K562 (cell line): ENCODE measurements around the gene KATNB1. TPM values are rescaled to one million over a fixed set of nuclear protein-coding genes. Genes with fewer than 3 reads are reported as not detected.

ENCODE experiments used
- EP400 ChIP-seq: fragments of 450-650 bp; IDR thresholded peaks from 2 replicates; pipeline ENCODE4 v1.6.1; 2017; ENCODE audit warnings: antibody characterized with exemption, mild to moderate bottlenecking, moderate library complexity
- HCFC1 ChIP-seq: IDR thresholded peaks from 2 replicates; pipeline ENCODE4 v1.6.1; 2012; ENCODE audit warnings: low read depth, low read length, improper control_type of control experiment
- NR1H2 ChIP-seq: sonication (generic); formaldehyde crosslinking; IDR thresholded peaks from 2 replicates; pipeline ENCODE4 v1.4.0; 2020; ENCODE audit warnings: mild to moderate bottlenecking, missing genetic modification reagents
- SAP30 ChIP-seq: fragments of 200-600 bp; sonication (generic); IDR thresholded peaks from 2 replicates; pipeline ENCODE4 v1.6.1; 2012; ENCODE audit warnings: borderline replicate concordance, low read depth, mild to moderate bottlenecking, moderate library complexity, low read length, control low read depth, inconsistent platforms; ENCODE audit not compliant: insufficient read depth, poor library complexity, severe bottlenecking
- SMC3 ChIP-seq: conservative IDR thresholded peaks from 2 replicates; pipeline ENCODE4 v1.6.1; 2011; ENCODE audit warnings: low read depth, low read length, improper control_type of control experiment; ENCODE audit not compliant: insufficient read depth
- STAG1 ChIP-seq: sonication (generic); formaldehyde crosslinking; IDR thresholded peaks from 2 replicates; pipeline ENCODE4 v1.5.0; 2020; ENCODE audit warnings: missing genetic modification reagents, borderline replicate concordance
- TCFL5 ChIP-seq: fragments of 250-450 bp; sonication (Bioruptor Pico); conservative IDR thresholded peaks from 2 replicates; pipeline ENCODE4 v1.6.1; 2021; ENCODE audit warnings: mild to moderate bottlenecking, moderate library complexity, matching md5 sums
- TRIM24 ChIP-seq, 2 experiments: fragments of 450-650 bp; IDR thresholded peaks; 2 replicates each; pipeline ENCODE4 v1.6.1; 2016
- XRCC5 ChIP-seq: fragments of 200-400 bp; formaldehyde crosslinking; IDR thresholded peaks from 2 replicates; pipeline ENCODE4 v1.6.1; 2017; ENCODE audit warnings: low read depth, mild to moderate bottlenecking, low read length
- ZFPM2 ChIP-seq: fragments of 250-450 bp; sonication (Bioruptor Pico); IDR thresholded peaks from 2 replicates; pipeline ENCODE4 v1.5.1; 2022; ENCODE audit warnings: mild to moderate bottlenecking
- ZNF24 ChIP-seq: fragments of 450-650 bp; IDR thresholded peaks from 2 replicates; pipeline ENCODE4 v1.6.1; 2016
- ZNF696 ChIP-seq: fragments of 250-450 bp; sonication (Bioruptor Pico); conservative IDR thresholded peaks from 2 replicates; pipeline ENCODE4 v1.4.0; 2020; ENCODE audit warnings: mild to moderate bottlenecking, moderate library complexity
- polyA plus RNA-seq, 8 experiments: library from polyadenylated mRNA; depleted of rRNA in 4 of 8; stranded (reverse) in 5 of 8; unstranded in 3 of 8; fragments of >200 nt; fragmentation: Nextera tagmentation in 2 of 8; fragmentation: Illumina TruSeq in 1 of 8; extraction: Ambion mirVana in 2 of 8; extraction: Trizol in 1 of 8; gene quantifications; 2 replicates each; pipeline versions ENCODE4 v1.2.1 to v1.2.3, GENCODE V29; 2011 to 2014; ENCODE audit warnings: inconsistent platforms in 1 of 8, missing spikeins in 1 of 8
- total RNA-seq, 7 experiments: library from RNA; depleted of rRNA in 6 of 7; stranded (reverse); fragments of >200 nt in 6 of 7; fragmentation: Illumina TruSeq in 2 of 7; extraction: Trizol in 2 of 7; gene quantifications; 2 replicates each; pipeline versions ENCODE4 v1.2.1 to v1.2.3, GENCODE V29; 2011 to 2021; ENCODE audit warnings: low replicate concordance in 1 of 7
- TF ChIP-seq, protein P1 (sequence below): fragments of 250-450 bp; sonication (Bioruptor Pico); IDR thresholded peaks from 2 replicates; pipeline ENCODE4 v1.4.0; 2020; ENCODE audit warnings: mild to moderate bottlenecking, moderate library complexity, borderline replicate concordance
- TF ChIP-seq, protein P2 (sequence below), 2 experiments: fragments of 450-650 bp; formaldehyde crosslinking in 1 of 2; IDR thresholded peaks; 2 replicates each; pipeline versions ENCODE4 v1.4.0 to v1.6.1; 2014 to 2020; ENCODE audit warnings: mild to moderate bottlenecking in 2 of 2, borderline replicate concordance in 1 of 2, low read depth in 1 of 2
- TF ChIP-seq, protein P3 (sequence below): sonication (generic); IDR thresholded peaks from 2 replicates; pipeline ENCODE4 v1.6.1; 2016
- TF ChIP-seq, protein P4 (sequence below): sonication (generic); formaldehyde crosslinking; IDR thresholded peaks from 2 replicates; pipeline ENCODE4 v1.5.0; 2020; ENCODE audit warnings: missing genetic modification reagents

KATNB1 gene
- total and polyA plus RNA-seq, 9 of the 15 experiments (the other 6 are each of a cell fraction or from before 2014, with no cell fraction given): 1.2 to 52.6 (median 21.9) TPM

DNA sequence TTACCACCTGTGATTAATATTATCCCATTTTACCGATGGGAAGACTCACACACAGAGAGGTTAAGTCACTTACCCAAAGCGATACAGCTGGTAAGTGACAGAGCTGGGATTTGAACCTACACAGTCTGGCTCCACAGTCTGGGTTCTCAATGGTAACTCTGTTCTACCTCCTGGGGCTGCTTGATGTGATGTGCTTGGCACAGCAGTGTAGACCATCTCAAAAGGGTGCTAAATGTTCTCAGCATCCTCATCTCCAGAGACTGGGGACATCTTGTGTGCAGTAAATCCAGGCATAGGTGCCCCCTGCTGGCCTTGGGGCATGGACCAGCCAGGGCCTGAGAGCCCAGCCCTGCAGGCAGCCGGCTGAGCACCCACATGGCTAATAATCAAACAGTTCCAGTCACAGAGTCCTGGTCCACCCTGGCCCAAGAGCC, 15.4 kb upstream of the KATNB1 start (continued):
- TF ChIP-seq, protein P1, sequence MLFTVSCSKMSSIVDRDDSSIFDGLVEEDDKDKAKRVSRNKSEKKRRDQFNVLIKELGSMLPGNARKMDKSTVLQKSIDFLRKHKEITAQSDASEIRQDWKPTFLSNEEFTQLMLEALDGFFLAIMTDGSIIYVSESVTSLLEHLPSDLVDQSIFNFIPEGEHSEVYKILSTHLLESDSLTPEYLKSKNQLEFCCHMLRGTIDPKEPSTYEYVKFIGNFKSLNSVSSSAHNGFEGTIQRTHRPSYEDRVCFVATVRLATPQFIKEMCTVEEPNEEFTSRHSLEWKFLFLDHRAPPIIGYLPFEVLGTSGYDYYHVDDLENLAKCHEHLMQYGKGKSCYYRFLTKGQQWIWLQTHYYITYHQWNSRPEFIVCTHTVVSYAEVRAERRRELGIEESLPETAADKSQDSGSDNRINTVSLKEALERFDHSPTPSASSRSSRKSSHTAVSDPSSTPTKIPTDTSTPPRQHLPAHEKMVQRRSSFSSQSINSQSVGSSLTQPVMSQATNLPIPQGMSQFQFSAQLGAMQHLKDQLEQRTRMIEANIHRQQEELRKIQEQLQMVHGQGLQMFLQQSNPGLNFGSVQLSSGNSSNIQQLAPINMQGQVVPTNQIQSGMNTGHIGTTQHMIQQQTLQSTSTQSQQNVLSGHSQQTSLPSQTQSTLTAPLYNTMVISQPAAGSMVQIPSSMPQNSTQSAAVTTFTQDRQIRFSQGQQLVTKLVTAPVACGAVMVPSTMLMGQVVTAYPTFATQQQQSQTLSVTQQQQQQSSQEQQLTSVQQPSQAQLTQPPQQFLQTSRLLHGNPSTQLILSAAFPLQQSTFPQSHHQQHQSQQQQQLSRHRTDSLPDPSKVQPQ (CRISPR knock-in tag): no peak
- no peak for TF ChIP-seq EP400
- TF ChIP-seq TRIM24 (IDR thresholded peaks at IDR 0.05): no peak
- no peak for TF ChIP-seq ZNF24
- TF ChIP-seq NR1H2: no peak
- TF ChIP-seq TCFL5 (CRISPR knock-in tag): no peak
- TF ChIP-seq, protein P2, sequence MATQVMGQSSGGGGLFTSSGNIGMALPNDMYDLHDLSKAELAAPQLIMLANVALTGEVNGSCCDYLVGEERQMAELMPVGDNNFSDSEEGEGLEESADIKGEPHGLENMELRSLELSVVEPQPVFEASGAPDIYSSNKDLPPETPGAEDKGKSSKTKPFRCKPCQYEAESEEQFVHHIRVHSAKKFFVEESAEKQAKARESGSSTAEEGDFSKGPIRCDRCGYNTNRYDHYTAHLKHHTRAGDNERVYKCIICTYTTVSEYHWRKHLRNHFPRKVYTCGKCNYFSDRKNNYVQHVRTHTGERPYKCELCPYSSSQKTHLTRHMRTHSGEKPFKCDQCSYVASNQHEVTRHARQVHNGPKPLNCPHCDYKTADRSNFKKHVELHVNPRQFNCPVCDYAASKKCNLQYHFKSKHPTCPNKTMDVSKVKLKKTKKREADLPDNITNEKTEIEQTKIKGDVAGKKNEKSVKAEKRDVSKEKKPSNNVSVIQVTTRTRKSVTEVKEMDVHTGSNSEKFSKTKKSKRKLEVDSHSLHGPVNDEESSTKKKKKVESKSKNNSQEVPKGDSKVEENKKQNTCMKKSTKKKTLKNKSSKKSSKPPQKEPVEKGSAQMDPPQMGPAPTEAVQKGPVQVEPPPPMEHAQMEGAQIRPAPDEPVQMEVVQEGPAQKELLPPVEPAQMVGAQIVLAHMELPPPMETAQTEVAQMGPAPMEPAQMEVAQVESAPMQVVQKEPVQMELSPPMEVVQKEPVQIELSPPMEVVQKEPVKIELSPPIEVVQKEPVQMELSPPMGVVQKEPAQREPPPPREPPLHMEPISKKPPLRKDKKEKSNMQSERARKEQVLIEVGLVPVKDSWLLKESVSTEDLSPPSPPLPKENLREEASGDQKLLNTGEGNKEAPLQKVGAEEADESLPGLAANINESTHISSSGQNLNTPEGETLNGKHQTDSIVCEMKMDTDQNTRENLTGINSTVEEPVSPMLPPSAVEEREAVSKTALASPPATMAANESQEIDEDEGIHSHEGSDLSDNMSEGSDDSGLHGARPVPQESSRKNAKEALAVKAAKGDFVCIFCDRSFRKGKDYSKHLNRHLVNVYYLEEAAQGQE (IDR thresholded peaks at IDR 0.05; ENCODE audit: borderline replicate concordance): peak; percentile 92
- TF ChIP-seq, protein P2 (CRISPR knock-in tag; IDR thresholded peaks at IDR 0.05; ENCODE audit: low read depth): no peak
- TF ChIP-seq ZNF696: no peak
- peak; percentile 58; the same call in 1 of the 2 replicates for TF ChIP-seq XRCC5
- TF ChIP-seq SMC3: peak; percentile 85
- no peak for TF ChIP-seq ZFPM2 (CRISPR knock-in tag)
- peak; percentile 40; the same call in 1 of the 2 replicates for TF ChIP-seq STAG1 (CRISPR knock-in tag)
- no peak for TF ChIP-seq HCFC1
- TF ChIP-seq, protein P3, sequence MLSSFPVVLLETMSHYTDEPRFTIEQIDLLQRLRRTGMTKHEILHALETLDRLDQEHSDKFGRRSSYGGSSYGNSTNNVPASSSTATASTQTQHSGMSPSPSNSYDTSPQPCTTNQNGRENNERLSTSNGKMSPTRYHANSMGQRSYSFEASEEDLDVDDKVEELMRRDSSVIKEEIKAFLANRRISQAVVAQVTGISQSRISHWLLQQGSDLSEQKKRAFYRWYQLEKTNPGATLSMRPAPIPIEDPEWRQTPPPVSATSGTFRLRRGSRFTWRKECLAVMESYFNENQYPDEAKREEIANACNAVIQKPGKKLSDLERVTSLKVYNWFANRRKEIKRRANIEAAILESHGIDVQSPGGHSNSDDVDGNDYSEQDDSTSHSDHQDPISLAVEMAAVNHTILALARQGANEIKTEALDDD: no peak
- TF ChIP-seq, protein P4, sequence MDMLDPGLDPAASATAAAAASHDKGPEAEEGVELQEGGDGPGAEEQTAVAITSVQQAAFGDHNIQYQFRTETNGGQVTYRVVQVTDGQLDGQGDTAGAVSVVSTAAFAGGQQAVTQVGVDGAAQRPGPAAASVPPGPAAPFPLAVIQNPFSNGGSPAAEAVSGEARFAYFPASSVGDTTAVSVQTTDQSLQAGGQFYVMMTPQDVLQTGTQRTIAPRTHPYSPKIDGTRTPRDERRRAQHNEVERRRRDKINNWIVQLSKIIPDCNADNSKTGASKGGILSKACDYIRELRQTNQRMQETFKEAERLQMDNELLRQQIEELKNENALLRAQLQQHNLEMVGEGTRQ (CRISPR knock-in tag): no peak
- TF ChIP-seq SAP30: no peak
